ENCODE measurements around the gene SEMA4D.

Gene SEMA4D

GRCh38 chr9:89436963-89437625 lies 60.8 kb downstream of the SEMA4D start:
- Mint-ChIP-seq H3K27ac (peak overlapping the region; percentile 50), H3K4me1 (peaks cover 95% of the 10 kb centered on the region), H3K9me3 (no peaks in the 10 kb centered on the region), H3K36me3 (peaks cover 9% of the 10 kb centered on the region), H3K27me3 (no peaks in the 10 kb centered on the region), H3K4me3 (no peak overlapping the region)
- peak; percentile 87 for ATAC-seq

GRCh38 chr9:89436326-89436725 lies 61.6 kb downstream of the SEMA4D start:
- Mint-ChIP-seq H3K27me3 (no peaks in the 10 kb centered on the region), H3K36me3 (peaks cover 9% of the 10 kb centered on the region), H3K4me1 (peaks cover 95% of the 10 kb centered on the region), H3K9me3 (no peaks in the 10 kb centered on the region), H3K4me3 (no peak overlapping the region), H3K27ac (peak overlapping the region; percentile 50)
- ATAC-seq, result no peak

- Mint-ChIP-seq H3K9me3 (no peaks in the 10 kb centered on the region), H3K27me3 (no peaks in the 10 kb centered on the region), H3K4me1 (peaks cover 93% of the 10 kb centered on the region), H3K36me3 (peaks cover 9% of the 10 kb centered on the region), H3K4me3 (peak overlapping the region; percentile 32), H3K27ac (peak overlapping the region; percentile 76)
- ATAC-seq, result no peak
Measured at GRCh38 chr9:89435071-89435823, 62.7 kb downstream of the SEMA4D start.

DNA sequence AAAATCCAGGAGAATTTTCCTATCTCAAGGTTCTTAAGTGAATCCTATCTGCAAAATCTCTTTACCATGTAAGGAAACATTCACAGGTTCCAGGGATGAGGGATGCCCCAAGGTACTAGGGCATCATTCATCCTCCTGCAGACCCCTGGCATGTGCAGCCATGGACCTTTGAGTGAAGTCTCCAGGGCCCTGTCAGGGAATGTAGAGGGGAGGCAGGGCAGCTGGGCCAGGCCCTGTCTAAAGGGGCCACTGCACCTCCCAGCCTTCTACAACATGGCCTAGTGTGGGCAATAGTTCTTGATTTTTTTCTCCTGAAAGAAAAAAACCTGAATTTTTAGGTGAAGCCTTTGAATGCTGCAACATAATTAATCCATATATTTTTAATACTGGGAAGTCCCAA lies 63.3 kb downstream of the SEMA4D start:
- ATAC-seq, result no peak
- H3K9me3 Mint-ChIP-seq, result no peaks in the 10 kb centered on the region
- no peak overlapping the region for H3K27ac Mint-ChIP-seq
- peaks cover 9% of the 10 kb centered on the region for H3K36me3 Mint-ChIP-seq
- peaks cover 93% of the 10 kb centered on the region for H3K4me1 Mint-ChIP-seq
- no peaks in the 10 kb centered on the region for H3K27me3 Mint-ChIP-seq
- no peak overlapping the region for H3K4me3 Mint-ChIP-seq

GRCh38 chr9:89433826-89434225 lies 64.1 kb downstream of the SEMA4D start:
- Mint-ChIP-seq H3K4me3 (no peak overlapping the region), H3K27me3 (no peaks in the 10 kb centered on the region), H3K4me1 (peaks cover 94% of the 10 kb centered on the region), H3K36me3 (peaks cover 9% of the 10 kb centered on the region), H3K9me3 (no peaks in the 10 kb centered on the region), H3K27ac (no peak overlapping the region)
- ATAC-seq, result no peak

DNA sequence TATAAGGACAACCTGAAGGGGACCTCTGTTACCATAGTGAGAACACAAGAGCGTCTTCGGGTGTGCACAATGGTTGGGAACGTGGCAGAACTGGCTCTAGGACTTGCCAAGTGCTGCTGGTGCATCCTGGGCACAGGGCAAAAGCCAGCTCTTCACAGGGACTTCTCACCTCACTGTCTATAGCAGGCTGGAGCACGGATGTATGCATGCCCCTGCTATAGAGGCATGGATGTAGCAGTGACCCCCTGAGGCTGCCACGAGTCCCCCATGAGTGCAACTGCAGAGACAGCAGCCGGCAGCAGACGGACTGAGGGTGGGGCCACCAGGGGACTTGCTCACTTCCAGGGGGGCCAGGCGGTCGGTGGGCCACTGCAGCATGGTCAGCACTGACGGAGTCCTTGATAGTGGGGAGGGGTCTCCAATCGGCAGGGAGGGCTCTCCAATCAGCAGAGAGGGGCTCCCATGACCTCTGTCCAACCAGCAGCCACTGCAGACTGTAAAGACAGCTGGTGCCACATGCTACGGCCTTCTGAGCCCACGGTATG lies 64.9 kb downstream of the SEMA4D start:
- H3K4me1 Mint-ChIP-seq, result peaks cover 98% of the 10 kb centered on the region
- peaks cover 8% of the 10 kb centered on the region for H3K36me3 Mint-ChIP-seq
- peak overlapping the region; percentile 12 for H3K27ac Mint-ChIP-seq
- H3K27me3 Mint-ChIP-seq, result no peaks in the 10 kb centered on the region
- no peaks in the 10 kb centered on the region for H3K9me3 Mint-ChIP-seq
- ATAC-seq, result no peak
- no peak overlapping the region for H3K4me3 Mint-ChIP-seq

DNA sequence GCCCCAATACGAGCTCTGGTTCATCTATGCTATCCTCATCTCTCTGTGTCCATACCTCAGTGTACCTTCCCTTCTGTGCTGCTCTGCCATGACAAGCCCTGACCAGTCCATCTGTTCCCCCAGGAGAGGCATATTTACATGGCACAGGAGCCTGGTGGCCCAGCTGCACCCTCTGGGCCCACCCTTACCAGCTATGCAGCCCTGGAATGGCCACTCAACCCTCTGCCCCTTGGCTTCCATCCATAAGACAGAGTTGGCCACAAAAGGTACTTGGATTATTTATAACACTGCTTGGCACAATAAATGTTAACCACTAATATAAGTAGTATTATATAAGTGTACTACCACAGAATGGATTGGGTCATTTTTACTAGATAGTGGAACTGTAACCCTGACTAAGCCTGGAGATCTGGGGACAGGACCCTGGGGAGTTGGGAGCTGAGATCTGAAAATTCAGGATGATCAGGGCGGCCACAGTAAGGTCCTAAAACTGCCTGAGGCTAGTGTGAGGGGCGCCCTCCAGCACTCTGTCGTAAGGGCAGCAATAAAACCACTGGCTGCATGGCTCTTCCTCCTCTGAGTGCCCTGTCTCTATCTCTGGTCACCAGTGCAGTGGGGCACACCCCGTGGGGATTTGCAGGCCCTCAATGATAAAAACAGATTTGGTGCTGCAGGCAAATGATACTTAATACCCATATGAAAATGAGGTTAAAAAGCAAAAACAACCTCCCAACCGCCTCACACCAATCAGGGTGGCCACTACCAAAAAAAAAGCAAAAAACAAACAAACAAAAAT lies 65.8 kb downstream of the SEMA4D start:
- Mint-ChIP-seq H3K4me1 (peaks cover 98% of the 10 kb centered on the region), H3K36me3 (peaks cover 4% of the 10 kb centered on the region), H3K27ac (peak overlapping the region; percentile 12), H3K27me3 (no peaks in the 10 kb centered on the region), H3K9me3 (no peaks in the 10 kb centered on the region), H3K4me3 (no peak overlapping the region)
- ATAC-seq, result peak; percentile 58

GRCh38 chr9:89430995-89431394 lies 66.9 kb downstream of the SEMA4D start:
- no peak overlapping the region for H3K27ac Mint-ChIP-seq
- no peak for ATAC-seq
- H3K4me1 Mint-ChIP-seq, result peaks cover 98% of the 10 kb centered on the region
- H3K9me3 Mint-ChIP-seq, result no peaks in the 10 kb centered on the region
- peaks cover 4% of the 10 kb centered on the region for H3K36me3 Mint-ChIP-seq
- H3K4me3 Mint-ChIP-seq, result no peak overlapping the region
- no peaks in the 10 kb centered on the region for H3K27me3 Mint-ChIP-seq

- no peaks in the 10 kb centered on the region for H3K27me3 Mint-ChIP-seq
- H3K36me3 Mint-ChIP-seq, result peaks cover 8% of the 10 kb centered on the region
- ATAC-seq, result no peak
- H3K27ac Mint-ChIP-seq, result peak overlapping the region; percentile 96
- H3K4me3 Mint-ChIP-seq, result no peak overlapping the region
- H3K9me3 Mint-ChIP-seq, result peaks cover 4% of the 10 kb centered on the region
- peaks cover 98% of the 10 kb centered on the region for H3K4me1 Mint-ChIP-seq
Measured at GRCh38 chr9:89428901-89429890, 68.7 kb downstream of the SEMA4D start.

DNA sequence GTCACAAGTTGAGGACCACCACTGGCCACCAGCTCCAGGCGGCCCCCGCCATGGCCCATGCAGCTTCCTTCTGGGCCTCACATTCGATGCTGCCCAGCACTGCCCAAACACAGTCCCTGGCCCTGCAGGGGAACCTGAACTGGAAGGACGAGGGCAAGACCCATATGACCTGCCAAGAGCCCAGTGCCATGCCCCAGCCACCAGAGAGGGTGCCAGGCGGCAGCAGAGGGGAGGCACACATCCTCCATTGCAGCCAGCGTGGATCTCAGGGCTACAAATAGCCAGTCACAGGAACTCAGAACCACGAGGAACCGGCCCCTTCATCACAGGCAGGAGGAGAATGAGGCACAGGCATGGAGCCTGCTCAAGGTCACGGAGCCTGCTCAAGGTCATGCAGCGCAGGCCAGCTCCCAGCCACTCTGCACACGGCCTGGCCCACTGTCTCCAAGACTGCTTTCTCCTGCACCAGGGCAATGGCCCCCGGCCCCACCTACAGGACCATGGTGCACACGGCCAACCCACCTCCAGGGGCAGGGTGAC lies 69.6 kb downstream of the SEMA4D start:
- Mint-ChIP-seq H3K9me3 (peaks cover 4% of the 10 kb centered on the region), H3K36me3 (peaks cover 11% of the 10 kb centered on the region), H3K27me3 (no peaks in the 10 kb centered on the region), H3K4me1 (peaks cover 98% of the 10 kb centered on the region), H3K4me3 (no peak overlapping the region), H3K27ac (peak overlapping the region; percentile 96)
- no peak for ATAC-seq

DNA sequence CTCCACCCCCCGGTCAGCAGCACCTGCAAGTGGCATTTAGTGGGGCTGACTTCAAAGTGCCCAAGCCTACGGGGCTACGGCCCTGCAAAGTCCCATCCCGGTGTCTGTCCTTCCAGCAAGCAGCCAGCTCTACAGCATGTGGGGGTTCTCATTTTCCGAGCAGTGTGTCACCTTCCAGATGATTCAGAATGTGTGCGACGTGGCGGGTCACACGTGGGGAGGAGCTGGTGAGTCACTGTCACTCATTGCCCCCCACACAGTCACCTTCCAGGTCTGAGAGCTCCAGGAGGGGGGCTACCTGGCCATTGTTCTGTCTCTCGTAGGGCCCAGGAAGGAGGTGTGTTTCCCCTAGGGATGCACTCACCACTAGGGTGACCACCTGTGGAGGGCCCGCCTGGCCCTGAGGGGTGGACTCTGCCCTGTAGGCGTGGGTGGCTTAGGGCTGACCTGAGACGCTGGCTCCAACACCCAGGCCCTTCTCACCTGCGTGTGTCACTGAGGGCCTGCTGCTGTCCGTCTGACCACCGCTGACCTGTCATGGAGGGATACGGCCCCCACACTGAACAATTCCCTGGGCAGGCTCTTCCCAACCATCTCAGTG lies 70.2 kb downstream of the SEMA4D start:
- Mint-ChIP-seq H3K27ac (peak overlapping the region; percentile 96), H3K4me3 (no peak overlapping the region), H3K4me1 (peaks cover 97% of the 10 kb centered on the region), H3K9me3 (peaks cover 4% of the 10 kb centered on the region), H3K27me3 (no peaks in the 10 kb centered on the region), H3K36me3 (peaks cover 12% of the 10 kb centered on the region)
- no peak for ATAC-seq

- Mint-ChIP-seq H3K4me3 (peak overlapping the region; percentile 61), H3K27ac (peak overlapping the region; percentile 96), H3K36me3 (peaks cover 18% of the 10 kb centered on the region), H3K27me3 (no peaks in the 10 kb centered on the region), H3K9me3 (peaks cover 4% of the 10 kb centered on the region), H3K4me1 (peaks cover 96% of the 10 kb centered on the region)
- peak; percentile 87 for ATAC-seq
Measured at GRCh38 chr9:89426384-89426961, 71.4 kb downstream of the SEMA4D start.

DNA sequence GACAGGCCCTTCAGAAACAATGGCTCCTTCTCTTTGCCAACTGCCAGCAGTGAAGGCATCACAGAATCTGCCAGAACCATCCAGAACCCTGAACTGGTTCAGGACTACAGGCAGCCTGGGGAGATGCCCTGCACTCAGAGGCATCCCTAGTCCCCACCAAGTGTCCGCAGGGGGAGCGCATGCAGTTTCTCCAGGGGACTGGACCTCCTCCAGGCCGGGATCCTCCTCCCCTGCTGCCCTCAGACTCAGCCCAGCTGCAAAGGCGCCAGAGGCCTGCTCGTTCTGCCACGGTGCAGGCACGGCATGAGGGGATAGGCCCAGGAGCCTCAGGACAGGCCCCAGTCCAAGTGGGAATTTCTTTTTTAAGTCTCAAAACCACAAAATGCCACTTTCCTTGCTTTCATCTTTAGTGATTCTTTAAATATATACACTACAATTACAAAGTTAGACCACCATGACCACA lies 72.0 kb downstream of the SEMA4D start:
- peaks cover 97% of the 10 kb centered on the region for H3K4me1 Mint-ChIP-seq
- peaks cover 18% of the 10 kb centered on the region for H3K36me3 Mint-ChIP-seq
- ATAC-seq, result peak; percentile 2
- H3K27ac Mint-ChIP-seq, result peak overlapping the region; percentile 96
- peak overlapping the region; percentile 61 for H3K4me3 Mint-ChIP-seq
- peaks cover 4% of the 10 kb centered on the region for H3K9me3 Mint-ChIP-seq
- H3K27me3 Mint-ChIP-seq, result no peaks in the 10 kb centered on the region
